WERI-Rb-1 (cell line): ENCODE data around the gene PRPF38A.

Experiments
- DNase-seq: peaks from one replicate; pipeline ENCODE4 v3.0.0-alpha.2; 2020
- H3K27ac ChIP-seq: fragments of 250-450 bp; sonication (Bioruptor Pico); 2 replicates; pipeline ENCODE4 v1.5.1; 2020; ENCODE audit warnings: mild to moderate bottlenecking, moderate library complexity
- H3K27me3 ChIP-seq: fragments of 250-450 bp; sonication (Bioruptor Pico); 2 replicates; pipeline ENCODE4 v1.5.1; 2021; ENCODE audit warnings: mild to moderate bottlenecking, low read depth, moderate library complexity; ENCODE audit not compliant: insufficient read depth, severe bottlenecking
- H3K36me3 ChIP-seq: fragments of 250-450 bp; sonication (Bioruptor Pico); 2 replicates; pipeline ENCODE4 v1.5.1; 2020; ENCODE audit warnings: mild to moderate bottlenecking, moderate library complexity
- H3K4me3 ChIP-seq: 2 replicates; pipeline ENCODE4 v1.5.1; 2011; ENCODE audit warnings: low read depth, mild to moderate bottlenecking, control low read depth, low read length
- H3K9me3 ChIP-seq: fragments of 250-450 bp; sonication (Bioruptor Pico); 2 replicates; pipeline ENCODE4 v1.5.1; 2021; ENCODE audit warnings: mild to moderate bottlenecking, moderate library complexity; ENCODE audit not compliant: severe bottlenecking
- CTCF ChIP-seq: IDR thresholded peaks from 2 replicates; pipeline ENCODE4 v1.5.1; 2011; ENCODE audit warnings: low read depth, mild to moderate bottlenecking, control low read depth, inconsistent platforms, low read length

Gene PRPF38A

DNA sequence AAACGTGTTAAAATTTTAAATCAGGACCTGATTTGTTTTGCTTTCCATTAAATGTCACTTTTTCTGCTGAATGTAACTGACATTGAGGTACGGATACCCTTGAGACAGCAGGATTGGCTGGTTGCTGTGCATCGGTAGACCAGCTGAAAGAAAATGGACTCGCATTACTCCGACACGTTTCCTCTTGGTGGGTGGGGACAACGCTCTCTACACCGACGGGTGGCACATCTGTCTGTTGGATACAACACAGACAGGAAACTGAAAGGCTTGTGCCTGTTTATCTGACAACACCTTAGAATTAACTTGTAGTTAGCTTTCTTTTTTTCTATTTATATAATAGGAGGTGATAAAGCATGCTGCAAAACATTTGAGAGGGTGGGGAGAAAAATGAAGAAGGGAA is 19.4 kb downstream of the PRPF38A start:
- Histone ChIP-seq H3K36me3 (peaks cover 63% of the 10 kb centered on the region), H3K9me3 (no peaks in the 10 kb centered on the region), H3K27ac (no peak overlapping the region), H3K4me3 (no peak overlapping the region), H3K27me3 (no peaks in the 10 kb centered on the region)
- DNase-seq = no peak
- TF ChIP-seq CTCF = no peak

GRCh38 chr1:52424231-52424636 is 19.8 kb downstream of the PRPF38A start:
- H3K4me3 ChIP-seq = no peak overlapping the region
- no peak for TF ChIP-seq CTCF
- H3K27ac ChIP-seq = no peak overlapping the region
- no peak for DNase-seq
- no peaks in the 10 kb centered on the region for H3K9me3 ChIP-seq
- peaks cover 59% of the 10 kb centered on the region for H3K36me3 ChIP-seq
- no peaks in the 10 kb centered on the region for H3K27me3 ChIP-seq

- no peak for TF ChIP-seq CTCF
- peaks cover 56% of the 10 kb centered on the region for H3K36me3 ChIP-seq
Observed at GRCh38 chr1:52424813-52425212, 20.4 kb downstream of the PRPF38A start.

GRCh38 chr1:52426371-52426770 is 22.0 kb downstream of the PRPF38A start:
- TF ChIP-seq CTCF = no peak
- H3K4me3 ChIP-seq = no peak overlapping the region
- H3K36me3 ChIP-seq = peaks cover 55% of the 10 kb centered on the region
- DNase-seq = no peak
- no peak overlapping the region for H3K27ac ChIP-seq
- H3K27me3 ChIP-seq = no peaks in the 10 kb centered on the region
- no peaks in the 10 kb centered on the region for H3K9me3 ChIP-seq

More at GRCh38 chr1:52424813-52425212, 20.4 kb downstream of the PRPF38A start:
- Histone ChIP-seq H3K9me3 (no peaks in the 10 kb centered on the region), H3K27me3 (no peaks in the 10 kb centered on the region), H3K27ac (no peak overlapping the region), H3K4me3 (no peak overlapping the region)
- DNase-seq = no peak

- Histone ChIP-seq H3K27me3 (no peaks in the 10 kb centered on the region), H3K36me3 (peaks cover 57% of the 10 kb centered on the region), H3K4me3 (no peak overlapping the region), H3K27ac (no peak overlapping the region), H3K9me3 (no peaks in the 10 kb centered on the region)
- no peak for DNase-seq
- no peak for TF ChIP-seq CTCF
Observed at GRCh38 chr1:52427152-52427551, 22.8 kb downstream of the PRPF38A start.

GRCh38 chr1:52432807-52433206 is 28.4 kb downstream of the PRPF38A start:
- no peaks in the 10 kb centered on the region for H3K9me3 ChIP-seq
- peaks cover 65% of the 10 kb centered on the region for H3K36me3 ChIP-seq

More at GRCh38 chr1:52432807-52433206, 28.4 kb downstream of the PRPF38A start:
- DNase-seq = no peak
- no peak for TF ChIP-seq CTCF
- no peak overlapping the region for H3K27ac ChIP-seq
- no peak overlapping the region for H3K4me3 ChIP-seq
- no peaks in the 10 kb centered on the region for H3K27me3 ChIP-seq
